DMS153 treated with DMSO at 0.1 percent for 48 hours (cell line): Measurements from ENCODE around the gene MYL3.
A peak's percentile ranks its signal among the peaks of the same experiment; 100 is the strongest.
"Not testable (repeated sequence)": the region's sequence is repeated elsewhere in the genome, so short reads cannot be mapped to it uniquely, and the experiment has no call there.

Experiments
- DNase-seq: peaks from one replicate; lab custom pipeline; 2025; ENCODE audit not compliant: unreplicated experiment; lab: John Stamatoyannopoulos, UW

MYL3 gene

DNA sequence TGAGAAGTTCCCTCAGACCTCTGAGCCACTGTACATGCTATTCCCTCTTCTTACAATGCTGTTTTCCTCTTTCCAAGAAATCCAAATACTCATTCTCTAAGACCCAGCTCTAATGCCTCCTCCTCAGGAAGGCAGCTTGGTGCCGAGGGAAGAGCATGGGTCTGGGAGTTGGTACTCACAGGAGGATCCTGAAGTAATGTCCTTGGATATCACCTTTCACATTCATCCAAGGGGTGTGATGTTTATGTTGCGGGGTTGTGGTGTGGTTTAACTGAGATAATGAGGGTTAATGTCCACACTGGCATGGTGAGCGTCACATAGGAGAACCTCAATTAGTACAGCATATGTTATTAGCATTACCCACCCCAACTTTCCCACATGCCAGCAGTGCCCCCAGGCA is 31.9 kb downstream of the MYL3 start:
- DNase-seq = no peak

- DNase-seq = no peak
Observed at GRCh38 chr3:46830801-46831200, 32.4 kb downstream of the MYL3 start.

DNA sequence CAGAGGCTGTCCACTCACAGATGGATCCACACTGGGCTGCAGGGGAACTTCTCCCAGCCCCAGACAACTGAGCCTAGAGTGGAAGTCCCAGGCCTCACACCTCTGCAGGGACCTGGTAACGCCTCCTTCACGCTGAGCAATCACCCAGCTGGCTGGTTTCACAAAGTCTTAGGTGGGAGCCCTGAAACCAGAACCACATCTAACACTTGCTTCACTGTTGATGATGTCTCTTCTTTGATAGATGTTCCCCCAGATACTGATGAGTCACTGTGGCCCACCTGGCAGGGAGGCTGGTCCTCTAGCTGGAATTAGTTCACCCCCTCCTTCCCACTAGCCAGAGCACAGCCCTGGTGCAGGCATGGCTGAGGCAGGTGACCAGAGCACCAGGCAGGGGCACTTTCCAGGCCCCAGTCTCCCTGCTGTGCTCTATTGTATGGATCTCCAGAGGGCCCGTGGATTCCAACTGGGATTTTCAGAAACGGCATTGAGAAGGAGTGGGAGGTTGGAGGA is 33.5 kb downstream of the MYL3 start:
- no peak for DNase-seq

- no peak for DNase-seq
Observed at GRCh38 chr3:46825450-46825849, 37.8 kb downstream of the MYL3 start.

DNA sequence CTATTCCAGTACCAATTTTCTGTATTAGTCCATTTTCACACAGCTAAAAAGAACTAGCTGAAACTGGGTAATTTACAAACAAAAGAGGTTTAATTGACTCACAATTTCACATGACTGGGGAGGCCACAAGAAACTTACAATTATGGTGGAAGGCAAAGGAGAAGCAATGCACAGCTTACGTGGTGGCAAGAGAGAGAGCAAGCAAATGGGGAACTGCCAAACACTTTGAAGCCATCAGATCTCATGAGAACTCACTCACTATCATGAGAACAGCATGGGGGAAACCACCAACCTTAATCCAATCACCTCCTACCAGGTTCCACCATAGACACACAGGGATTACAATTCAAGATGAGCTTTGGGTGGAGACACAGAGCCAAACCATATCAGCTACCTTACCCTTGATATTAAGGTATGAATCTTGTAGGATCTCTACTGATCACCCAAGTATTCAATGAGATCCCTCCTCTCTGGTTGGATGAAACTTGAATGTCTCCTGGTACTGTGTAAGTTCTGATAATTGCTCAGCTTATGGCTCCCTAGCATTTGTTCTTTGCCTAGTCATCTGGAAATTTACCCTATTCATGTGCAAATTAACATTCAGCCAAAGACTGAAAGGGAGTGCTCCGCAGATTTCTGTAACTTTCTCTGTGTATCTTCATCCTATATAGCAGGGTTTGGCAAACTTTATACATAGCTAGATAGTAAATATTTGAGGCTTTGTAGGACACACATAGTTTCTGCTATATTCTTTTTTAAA is 38.9 kb downstream of the MYL3 start:
- DNase-seq = no peak

GRCh38 chr3:46823314-46823713 is 39.9 kb downstream of the MYL3 start:
- DNase-seq = not testable (repeated sequence)

DNA sequence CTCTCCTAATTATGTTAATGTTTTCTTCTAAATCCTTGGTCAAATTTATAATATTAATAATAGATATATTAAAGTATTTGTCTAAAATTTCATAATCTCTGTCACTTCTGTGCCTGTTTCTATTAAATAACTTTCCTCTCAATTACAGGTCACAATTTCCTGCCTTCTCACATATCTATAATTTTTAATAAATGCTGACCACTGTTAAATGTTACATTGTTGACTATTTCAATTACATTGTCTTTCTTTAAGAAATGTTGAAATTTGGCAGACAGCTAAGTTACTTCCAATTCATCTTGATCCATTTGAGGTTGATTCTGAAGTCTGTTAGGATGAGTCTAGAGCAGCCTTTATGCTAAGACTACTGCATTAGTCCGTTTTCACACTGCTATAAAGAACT is 41.7 kb downstream of the MYL3 start:
- no peak for DNase-seq

DNA sequence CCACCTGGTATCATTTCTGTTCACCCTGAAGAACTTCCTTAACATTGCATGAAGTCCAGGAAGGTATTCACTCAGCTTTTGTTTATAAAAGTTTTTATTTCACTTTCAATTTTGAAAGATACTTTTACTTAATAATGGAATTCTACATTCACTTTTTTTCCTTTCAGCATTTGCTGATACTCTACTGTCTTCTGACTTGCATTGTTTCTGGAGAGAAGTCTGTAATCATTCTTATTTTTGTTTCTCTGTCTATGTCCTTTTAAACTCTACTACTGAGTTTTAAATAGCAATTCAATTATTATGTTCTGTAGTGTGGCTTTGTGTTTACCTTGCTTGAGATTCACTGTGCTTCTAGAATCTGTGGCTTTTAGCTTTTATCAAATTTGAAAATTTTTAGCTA is 42.4 kb downstream of the MYL3 start:
- DNase-seq = no peak

DNA sequence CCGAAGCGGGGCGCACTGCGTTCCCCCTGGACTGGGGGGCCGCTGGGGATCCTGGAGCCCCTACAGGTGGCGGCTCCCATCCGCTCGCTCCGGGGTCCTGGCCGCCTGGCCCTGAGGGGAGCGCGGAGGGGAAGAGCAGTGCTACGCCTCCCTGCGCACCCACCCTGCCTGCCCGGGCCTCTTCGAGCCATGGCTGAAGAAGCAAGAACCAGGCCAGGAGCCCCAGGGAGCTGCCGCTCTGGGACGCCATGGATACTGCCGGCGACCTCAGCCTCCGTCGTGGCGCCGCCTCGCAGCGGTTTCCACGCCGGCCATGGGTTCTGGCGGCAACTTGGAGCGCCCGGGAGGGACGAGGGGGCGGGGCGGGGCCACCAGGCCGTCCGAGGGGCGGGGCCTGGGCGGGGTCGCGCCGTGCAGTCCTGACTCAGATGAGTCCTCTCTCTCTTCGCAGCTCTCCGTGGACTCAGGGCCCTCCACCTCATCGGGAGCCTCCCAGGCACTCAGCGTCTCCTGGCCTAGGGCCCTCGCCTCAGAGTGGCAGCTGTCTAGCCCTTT is 50.9 kb downstream of the MYL3 start:
- DNase-seq = peak; percentile 14

GRCh38 chr3:46811615-46812236 is 51.5 kb downstream of the MYL3 start:
- DNase-seq = peak; percentile 6

DNA sequence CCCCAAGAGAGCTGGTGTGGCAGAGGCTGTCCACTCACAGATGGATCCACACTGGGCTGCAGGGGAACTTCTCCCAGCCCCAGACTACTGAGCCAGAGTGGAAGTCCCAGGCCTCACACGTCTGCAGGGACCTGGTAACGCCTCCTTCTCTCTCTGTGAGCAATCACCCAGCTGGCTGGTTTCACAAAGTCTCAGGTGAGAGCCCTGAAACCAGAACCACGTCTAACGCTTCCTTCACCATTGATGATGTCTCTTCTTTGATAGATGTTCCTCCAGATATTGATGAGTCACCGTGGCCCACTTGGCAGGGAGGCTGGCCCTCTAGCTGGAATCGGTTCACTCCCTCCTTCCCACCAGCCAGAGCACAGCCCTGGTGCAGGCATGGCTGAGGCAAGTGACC is 54.5 kb downstream of the MYL3 start:
- DNase-seq = not testable (repeated sequence)
